HG03565 (cell line): Measurements from ENCODE around the gene ALKBH4.
"Not testable (repeated sequence)": the region's sequence is repeated elsewhere in the genome, so short reads cannot be mapped to it uniquely, and the experiment has no call there.

Experiments
- ATAC-seq: cut with Tn5 transposase; IDR thresholded peaks from one replicate; pipeline ENCODE4 v1.9.1; 2021; ENCODE audit warnings: mild to moderate bottlenecking, moderate library complexity; ENCODE audit not compliant: unreplicated experiment

The ALKBH4 gene

DNA sequence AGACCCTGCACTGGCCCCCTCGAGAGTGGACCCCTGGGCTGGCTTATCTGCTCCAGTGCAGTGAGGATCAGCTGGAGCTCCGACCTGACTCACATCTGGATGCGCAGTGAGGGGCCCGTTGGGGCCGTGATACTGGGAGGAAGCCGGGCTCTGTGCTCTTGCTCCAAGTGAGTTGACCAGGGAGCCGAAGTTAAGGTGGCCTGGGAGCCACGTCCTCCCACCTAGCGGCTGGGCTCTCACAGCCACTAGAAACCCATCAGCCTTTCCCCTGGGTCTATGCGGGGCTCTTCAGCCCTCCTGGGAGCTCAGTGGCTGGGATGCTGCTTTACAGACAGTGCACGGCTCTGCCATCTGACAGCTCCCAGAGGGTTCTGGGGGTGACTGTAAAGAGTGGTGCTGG lies 9.1 kb downstream of the ALKBH4 start:
- no peak for ATAC-seq

GRCh38 chr7:102454932-102455331 lies 9.7 kb downstream of the ALKBH4 start:
- ATAC-seq: not testable (repeated sequence)

- no peak for ATAC-seq
Observed at GRCh38 chr7:102454468-102454867, 10.2 kb downstream of the ALKBH4 start.

- ATAC-seq: no peak
Observed at GRCh38 chr7:102453319-102453718, 11.3 kb downstream of the ALKBH4 start.

DNA sequence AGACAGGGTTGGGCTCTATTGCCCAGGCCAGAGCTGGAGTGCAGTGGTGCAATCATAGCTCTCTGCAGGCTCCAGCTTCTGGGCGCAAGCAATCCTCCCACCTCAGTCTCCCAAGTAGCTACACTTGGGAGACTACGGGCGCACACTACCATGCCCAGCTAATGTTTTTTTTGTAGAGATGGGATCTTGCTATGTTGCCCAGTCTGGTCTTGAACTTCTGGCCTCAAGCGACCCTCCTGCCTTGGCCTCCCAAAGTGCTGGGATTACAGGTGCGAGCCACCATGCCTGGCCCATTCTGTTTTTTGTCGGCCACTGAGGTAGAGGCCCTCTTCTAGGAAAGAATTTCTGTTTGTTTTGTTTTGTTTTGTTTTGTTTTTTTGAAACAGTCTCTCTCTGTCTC lies 12.2 kb downstream of the ALKBH4 start:
- no peak for ATAC-seq

DNA sequence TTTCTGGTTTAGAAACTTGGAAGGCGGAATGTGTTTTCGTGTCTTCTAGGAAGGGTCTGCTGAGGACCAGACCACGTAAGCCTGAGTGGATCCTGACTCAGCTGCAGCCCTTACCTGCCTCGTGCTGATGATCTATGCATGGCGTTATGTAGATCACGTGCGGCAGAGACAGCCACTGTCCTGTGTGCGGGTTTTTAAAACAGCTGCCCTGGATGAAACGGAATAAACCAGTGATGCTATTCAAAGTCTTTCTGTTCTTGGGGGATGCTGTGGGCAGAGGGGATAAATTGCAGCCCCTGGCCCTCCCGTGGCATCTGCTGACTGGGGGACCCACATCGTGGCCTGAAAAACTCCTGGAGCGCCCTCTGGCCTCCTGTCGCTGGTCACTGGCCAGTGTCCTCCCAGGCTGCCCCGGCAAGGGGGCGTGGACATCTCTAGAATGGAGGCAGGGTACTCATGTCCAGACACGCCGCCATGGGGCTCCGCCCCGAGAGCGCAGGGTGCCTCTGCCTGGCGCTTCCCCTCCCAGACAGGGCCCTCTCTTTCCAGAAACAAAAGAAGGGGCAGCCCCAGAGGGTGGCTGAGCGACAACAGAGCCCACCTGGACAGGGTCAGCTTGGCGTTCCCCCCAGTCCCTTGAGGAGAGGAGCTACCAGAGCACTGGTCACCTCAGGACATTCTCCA lies 13.2 kb downstream of the ALKBH4 start:
- no peak for ATAC-seq

DNA sequence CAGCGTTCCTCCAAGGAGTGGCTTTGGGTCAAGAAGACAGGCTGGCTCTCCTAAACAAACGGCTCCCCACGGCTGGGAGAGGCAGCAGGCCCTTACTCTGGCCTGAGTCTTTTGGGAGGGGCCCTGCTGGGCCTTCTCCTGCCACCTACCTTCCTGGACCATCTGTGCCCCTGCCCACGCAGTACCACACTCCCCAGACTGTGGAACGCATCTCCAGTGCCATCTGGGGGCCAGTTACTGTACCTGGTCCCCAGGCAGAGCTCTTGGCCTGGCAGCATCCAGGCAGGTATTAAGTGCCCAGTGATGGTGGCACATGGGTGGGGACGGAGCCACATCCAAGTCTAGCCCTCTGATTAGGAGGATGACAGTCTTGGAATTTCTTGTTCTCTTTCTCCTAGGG lies 14.4 kb downstream of the ALKBH4 start:
- ATAC-seq: no peak

DNA sequence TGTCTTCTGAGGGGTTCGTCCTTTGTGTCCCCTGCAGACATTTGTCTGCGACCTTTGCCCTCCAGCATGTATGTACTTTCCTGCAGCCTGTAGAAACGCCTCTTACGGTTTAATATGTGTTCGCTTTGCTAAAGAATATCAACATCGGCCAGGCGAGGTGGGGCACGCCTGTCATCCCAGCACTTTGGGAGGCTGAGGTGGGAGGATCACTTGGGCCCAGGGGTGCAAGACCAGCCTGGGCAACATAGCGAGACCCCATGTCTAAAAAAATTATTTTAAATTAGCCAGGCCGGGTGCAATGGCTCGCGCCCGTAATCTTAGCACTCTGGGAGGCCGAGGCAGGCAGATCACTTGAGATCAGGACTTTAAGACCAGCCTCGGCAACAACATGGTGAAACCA lies 15.5 kb downstream of the ALKBH4 start:
- ATAC-seq: no peak

GRCh38 chr7:102447311-102447710 lies 17.4 kb downstream of the ALKBH4 start:
- ATAC-seq: no peak

DNA sequence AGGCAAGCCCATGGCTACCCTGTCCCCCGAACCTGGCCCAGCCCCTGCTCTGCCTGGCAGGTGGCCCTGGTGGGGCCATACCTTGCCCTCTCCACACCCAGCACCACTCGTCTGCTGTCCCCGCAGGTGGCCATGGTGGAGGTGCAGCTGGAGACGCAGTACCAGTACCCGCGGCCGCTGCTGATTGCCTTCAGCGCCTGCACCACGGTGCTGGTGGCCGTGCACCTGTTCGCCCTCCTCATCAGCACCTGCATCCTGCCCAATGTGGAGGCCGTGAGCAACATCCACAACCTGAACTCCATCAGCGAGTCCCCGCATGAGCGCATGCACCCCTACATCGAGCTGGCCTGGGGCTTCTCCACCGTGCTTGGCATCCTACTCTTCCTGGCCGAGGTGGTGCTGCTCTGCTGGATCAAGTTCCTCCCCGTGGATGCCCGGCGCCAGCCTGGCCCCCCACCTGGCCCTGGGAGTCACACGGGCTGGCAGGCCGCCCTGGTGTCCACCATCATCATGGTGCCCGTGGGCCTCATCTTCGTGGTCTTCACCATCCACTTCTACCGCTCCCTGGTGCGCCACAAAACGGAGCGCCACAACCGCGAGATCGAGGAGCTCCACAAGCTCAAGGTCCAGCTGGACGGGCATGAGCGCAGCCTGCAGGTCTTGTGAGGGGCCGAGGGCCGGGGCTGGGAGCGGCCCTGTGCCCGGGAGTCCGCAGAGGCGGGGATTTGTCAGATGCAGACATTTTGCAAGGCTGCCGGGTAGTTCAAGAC lies 18.1 kb downstream of the ALKBH4 start:
- no peak for ATAC-seq

- no peak for ATAC-seq
Observed at GRCh38 chr7:102445674-102446071, 19.0 kb downstream of the ALKBH4 start.

GRCh38 chr7:102444961-102445673 lies 19.5 kb downstream of the ALKBH4 start:
- no peak for ATAC-seq

DNA sequence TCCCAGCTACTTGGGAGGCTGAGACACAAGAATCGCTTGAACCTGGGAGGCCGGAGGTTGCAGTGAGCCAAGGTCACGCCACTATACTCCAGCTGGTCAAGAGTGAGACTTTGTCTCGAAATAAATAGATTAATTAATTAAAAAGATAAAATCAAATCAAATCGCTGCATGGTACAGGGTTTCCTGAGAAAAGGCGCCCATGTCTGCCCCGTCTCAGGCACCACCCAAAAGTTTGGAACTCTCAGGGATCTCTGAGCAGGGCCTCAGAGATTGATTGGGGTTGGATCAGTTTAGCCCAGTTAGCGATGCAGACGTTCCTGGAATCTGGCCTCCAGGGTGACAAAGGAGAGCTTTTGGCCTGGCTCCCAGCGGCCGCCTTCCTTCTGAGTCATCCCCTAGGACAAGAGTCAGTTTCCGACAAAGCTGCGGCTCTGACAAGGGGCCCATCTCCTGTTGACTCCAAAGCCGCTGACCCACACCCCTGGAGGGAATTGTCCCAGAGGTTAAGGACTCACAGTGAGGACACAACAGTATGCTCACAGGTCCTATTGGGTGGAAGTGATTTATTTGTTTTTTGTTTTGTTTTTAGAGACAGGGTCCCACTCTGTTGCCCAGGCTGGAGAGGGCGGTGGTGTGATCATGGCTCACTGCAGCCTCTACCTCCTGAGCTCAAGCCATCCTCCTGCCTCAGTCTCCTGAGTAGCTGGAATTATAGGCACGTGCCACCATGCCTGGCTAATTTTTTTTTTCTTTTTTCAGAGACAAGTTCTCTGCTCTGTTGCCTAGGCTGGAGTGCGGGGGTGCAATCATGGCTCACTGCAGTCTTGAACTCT lies 24.5 kb downstream of the ALKBH4 start:
- no peak for ATAC-seq

- ATAC-seq: no peak
Observed at GRCh38 chr7:102436118-102436517, 28.5 kb downstream of the ALKBH4 start.

DNA sequence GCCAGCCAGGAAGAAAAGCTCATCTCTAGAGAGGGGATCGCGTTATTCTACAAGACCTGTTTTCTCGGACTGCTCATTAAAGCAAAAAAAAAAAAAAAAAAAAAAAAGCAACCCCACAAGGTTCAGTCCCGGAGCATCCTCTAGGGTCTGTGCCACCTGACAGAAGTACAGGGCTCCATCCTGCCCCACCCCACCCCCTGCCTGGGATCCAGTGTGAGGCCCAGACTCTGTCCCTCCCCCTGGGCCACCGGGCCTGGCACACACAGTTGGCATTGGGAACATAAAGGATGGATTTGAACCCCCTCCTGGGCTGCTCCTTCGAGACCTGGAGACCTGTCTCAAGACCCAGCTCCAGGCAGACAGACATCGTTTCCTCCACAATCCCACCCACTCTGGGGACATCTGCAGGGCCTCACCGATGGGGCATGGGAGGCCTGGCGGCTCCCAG lies 30.6 kb downstream of the ALKBH4 start:
- no peak for ATAC-seq

DNA sequence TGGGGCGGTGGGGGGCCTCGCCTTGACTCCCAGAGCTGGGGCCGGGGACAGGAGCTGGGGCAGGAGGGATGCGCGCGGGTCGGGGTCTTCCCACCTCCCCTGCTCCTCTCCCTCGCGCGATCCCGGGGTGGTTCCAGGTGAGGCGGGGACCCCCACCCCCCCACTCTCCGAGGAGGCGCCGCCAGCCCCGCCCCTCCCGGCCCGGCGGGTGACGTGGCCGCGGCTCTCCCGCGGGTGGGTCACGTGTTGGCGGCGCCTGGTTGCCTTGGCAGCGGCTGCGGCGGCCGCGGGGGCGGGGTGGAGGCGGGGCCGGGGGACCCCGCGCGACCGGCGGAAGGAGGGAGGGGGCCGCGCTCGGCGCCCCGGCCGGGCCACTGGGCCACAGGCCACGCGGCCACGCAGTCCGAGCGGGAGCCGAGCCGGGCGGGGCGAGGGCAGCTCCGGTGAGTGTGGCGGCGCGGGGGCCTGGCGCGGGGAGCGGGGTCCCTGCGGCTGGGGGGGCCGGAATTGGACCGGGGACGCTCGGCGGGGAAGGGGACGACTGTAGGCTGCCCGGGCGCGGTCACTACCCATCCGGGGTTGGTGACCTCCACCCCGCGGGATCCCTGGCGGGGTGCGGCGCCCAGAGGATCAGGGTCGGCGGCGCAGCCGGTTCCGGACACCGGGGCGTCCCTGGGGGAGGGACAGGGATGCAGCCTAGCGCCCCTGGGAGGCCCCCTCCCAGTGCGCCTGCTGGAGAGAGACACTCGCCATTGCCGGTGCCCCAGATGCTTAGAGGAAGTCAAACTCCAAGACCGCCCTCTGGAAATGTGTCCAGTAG lies 31.2 kb downstream of the ALKBH4 start, which contains the start of gene ORAI2:
ORAI2 (plus strand) TSS at position 357 of the 820 bp plus-strand sequence. CDS start 5,382 bp downstream, outside the sequence.
- peak; percentile 47 for ATAC-seq

DNA sequence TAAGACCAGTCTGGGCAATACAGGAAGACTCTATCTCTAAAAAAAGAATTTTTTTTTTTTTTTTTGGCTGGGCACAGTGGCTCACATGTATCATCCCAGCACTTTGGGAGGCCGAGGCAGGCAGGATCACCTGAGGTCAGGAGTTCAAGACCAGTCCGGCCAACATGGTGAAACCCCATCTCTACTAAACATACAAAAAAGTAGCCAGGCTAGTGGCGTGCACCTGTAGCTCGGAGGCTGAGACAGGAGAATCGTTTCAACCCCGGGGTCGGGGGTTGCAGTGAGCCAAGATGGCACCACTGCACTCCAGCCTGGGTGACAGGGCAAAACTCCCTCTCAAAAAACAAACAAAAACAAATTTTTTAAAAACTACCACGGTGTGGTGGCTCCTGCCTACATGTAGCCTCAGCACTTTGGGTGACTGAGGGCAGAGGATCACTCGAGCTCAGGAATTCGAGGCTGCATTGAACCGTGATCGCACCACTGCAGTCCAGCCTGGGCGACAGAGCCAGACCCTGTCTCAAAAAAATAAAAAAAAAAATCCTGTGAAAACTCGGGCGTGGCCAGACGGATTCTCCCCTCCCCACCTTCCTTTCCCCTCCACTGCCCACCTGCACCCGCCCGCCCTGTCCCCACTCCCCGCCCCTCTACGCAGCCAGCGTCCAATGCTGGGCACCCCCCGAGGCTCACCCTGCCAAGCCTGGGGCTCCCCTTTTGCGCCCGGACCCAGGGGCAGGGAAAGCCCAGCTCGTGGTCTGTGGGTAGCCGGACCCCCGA lies 32.0 kb downstream of the ALKBH4 start:
- peak; percentile 17 for ATAC-seq

GRCh38 chr7:102431617-102432298 lies 32.9 kb downstream of the ALKBH4 start:
- no peak for ATAC-seq
